Measurements from ENCODE around the gene EXOG.

GRCh38 chr3:38545550-38545949 lies 49.4 kb downstream of the EXOG start:
- no peak for TF ChIP-seq POLR2A (IDR thresholded peaks at IDR 0.05)
- no peak for TF ChIP-seq CTCF (IDR thresholded peaks at IDR 0.05)
